HCT116 (cell line): ENCODE results near the gene PIK3R1. TPM values are rescaled to one million over a fixed set of nuclear protein-coding genes. Genes with fewer than 3 reads are reported as not detected.

Experiments used
- ATAC-seq: fragments of 200-7000 bp; cut with Tn5 transposase; 2 replicates; pipeline ENCODE4 v1.9.1; 2020; ENCODE audit warnings: mild to moderate bottlenecking, moderate library complexity
- BruUV-seq: library from RNA; stranded (reverse); fragments of 400-500 nt; replicated peaks from 2 replicates; lab custom pipeline; 2021; lab: Mats Ljungman, UMichigan
- CTCF ChIA-PET: fragments of 300-600 bp; sonication (Branson Sonifier 250); formaldehyde crosslinking; loops from one replicate; lab custom pipeline; 2021; ENCODE audit warnings: antibody characterized with exemption; lab: Charles Lee
- POLR2A ChIA-PET: fragments of 300-600, 350-600 bp; sonication (Branson Sonifier 250); formaldehyde crosslinking; loops from one replicate; lab custom pipeline; 2021; ENCODE audit warnings: antibody characterized with exemption; lab: Charles Lee
- RAD21 ChIA-PET, 2 experiments: fragments of 300-600 bp; sonication (Branson Sonifier 250); formaldehyde crosslinking; loops; one replicate each; lab custom pipeline; 2023; ENCODE audit warnings: low total read pairs in 2 of 2; ENCODE audit not compliant: uncharacterized antibody in 2 of 2, unreplicated experiment in 2 of 2, low non-redundant PET in 1 of 2; lab: Charles Lee
- DNase-seq: peaks from one replicate; pipeline ENCODE4 v3.0.0-alpha.2; 2010; ENCODE audit warnings: low read depth, low spot score
- H2AFZ ChIP-seq: fragments of 200-600 bp; shearing (Covaris generic), sonication (generic); 2 replicates; pipeline ENCODE4 v1.6.1; 2017; ENCODE audit warnings: low read depth, mixed run types, mixed read lengths, antibody characterized with exemption, low read length; ENCODE audit not compliant: poor library complexity, severe bottlenecking
- H3K27ac ChIP-seq: 2 replicates; pipeline ENCODE4 v1.5.1; 2012; ENCODE audit warnings: low read depth, low read length
- H3K27me3 ChIP-seq: fragments of 200-600 bp; sonication (generic); 2 replicates; pipeline ENCODE4 v1.6.1; 2016; ENCODE audit warnings: mixed run types, low read length, mixed read lengths; ENCODE audit not compliant: insufficient read depth
- H3K36me3 ChIP-seq, 2 experiments: fragments of 200-500 bp in 1 of 2; fragments of 200-600 bp in 1 of 2; sonication (Bioruptor generic) in 1 of 2; sonication (generic) in 1 of 2; 2 replicates each; pipeline versions ENCODE4 v1.5.1 to v1.6.1; 2014 to 2016; ENCODE audit warnings: low read length in 2 of 2, inconsistent platforms in 1 of 2, mixed read lengths in 1 of 2, mixed run types in 1 of 2; ENCODE audit not compliant: insufficient read depth in 2 of 2, control insufficient read depth in 1 of 2
- H3K4me1 ChIP-seq, 2 experiments: fragments of 200-600 bp in 1 of 2; sonication (generic) in 1 of 2; 2 replicates each; pipeline versions ENCODE4 v1.5.1 to v1.6.1; 2012 to 2017; ENCODE audit warnings: low read length in 2 of 2, inconsistent platforms in 1 of 2, mild to moderate bottlenecking in 1 of 2, mixed read lengths in 1 of 2, mixed run types in 1 of 2, moderate library complexity in 1 of 2; ENCODE audit not compliant: insufficient read depth in 2 of 2, control insufficient read depth in 1 of 2
- H3K4me2 ChIP-seq: fragments of 200-600 bp; sonication (generic); 2 replicates; pipeline ENCODE4 v1.6.1; 2017; ENCODE audit warnings: mixed run types, low read length, mixed read lengths
- H3K4me3 ChIP-seq, 2 experiments: fragments of 200-600 bp in 1 of 2; sonication (generic) in 1 of 2; replicated peaks in 1 of 2; 2 replicates each; pipeline ENCODE4 v1.5.1; 2011 to 2016; ENCODE audit warnings: low read length in 2 of 2, control low read depth in 1 of 2, low read depth in 1 of 2, mild to moderate bottlenecking in 1 of 2, mixed read lengths in 1 of 2, mixed run types in 1 of 2
- H3K79me2 ChIP-seq: fragments of 200-600 bp; sonication (generic); 2 replicates; pipeline ENCODE4 v1.6.1; 2017; ENCODE audit warnings: mild to moderate bottlenecking, mixed run types, low read length, moderate library complexity, mixed read lengths; ENCODE audit not compliant: insufficient read depth
- H3K9ac ChIP-seq: fragments of 200-600 bp; sonication (generic); 2 replicates; pipeline ENCODE4 v1.6.1; 2016; ENCODE audit warnings: low read length, mixed read lengths
- H3K9me2 ChIP-seq: fragments of 200-600 bp; sonication (generic), shearing (Covaris generic); 2 replicates; pipeline ENCODE4 v1.6.1; 2017; ENCODE audit warnings: mixed run types, mild to moderate bottlenecking, moderate library complexity; ENCODE audit not compliant: insufficient read depth
- H3K9me3 ChIP-seq, 2 experiments: fragments of 200-500 bp in 1 of 2; fragments of 200-600 bp in 1 of 2; sonication (Bioruptor generic) in 1 of 2; sonication (generic) in 1 of 2; 2 replicates each; pipeline ENCODE4 v1.6.1; 2014 to 2017; ENCODE audit warnings: low read length in 2 of 2, mixed read lengths in 2 of 2, inconsistent platforms in 1 of 2, low read depth in 1 of 2, mild to moderate bottlenecking in 1 of 2, mixed run types in 1 of 2, moderate library complexity in 1 of 2; ENCODE audit not compliant: control insufficient read depth in 1 of 2, insufficient read depth in 1 of 2
- H4K20me1 ChIP-seq: fragments of 200-600 bp; sonication (generic), shearing (Covaris generic); 2 replicates; pipeline ENCODE4 v1.6.1; 2017; ENCODE audit warnings: mixed run types, mild to moderate bottlenecking, moderate library complexity; ENCODE audit not compliant: insufficient read depth
- CEBPB ChIP-seq: IDR thresholded peaks from 2 replicates; pipeline ENCODE4 v1.6.1; 2012; ENCODE audit warnings: low read depth
- EZH2phosphoT487 ChIP-seq: fragments of 200-600 bp; IDR thresholded peaks from 2 replicates; pipeline ENCODE4 v1.6.1; 2018; ENCODE audit warnings: antibody characterized with exemption, borderline replicate concordance
- FOSL1 ChIP-seq: IDR thresholded peaks from 2 replicates; pipeline ENCODE4 v1.6.1; 2012; ENCODE audit warnings: low read depth
- POLR2AphosphoS5 ChIP-seq: IDR thresholded peaks from 2 replicates; pipeline ENCODE4 v1.6.1; 2011; ENCODE audit warnings: mild to moderate bottlenecking, low read depth, low read length, moderate library complexity
- RAD21 ChIP-seq: IDR thresholded peaks from 2 replicates; pipeline ENCODE4 v1.6.1; 2012; ENCODE audit warnings: low read depth, mild to moderate bottlenecking
- SIN3A ChIP-seq: IDR thresholded peaks from 2 replicates; pipeline ENCODE4 v1.6.1; 2012; ENCODE audit warnings: low read depth
- SRF ChIP-seq: IDR thresholded peaks from 2 replicates; pipeline ENCODE4 v1.6.1; 2012; ENCODE audit warnings: low read depth
- YY1 ChIP-seq: IDR thresholded peaks from 2 replicates; pipeline ENCODE4 v1.6.1; 2011; ENCODE audit warnings: low read length, low read depth, moderate library complexity, mild to moderate bottlenecking; ENCODE audit not compliant: insufficient replicate concordance; ENCODE audit errors: extremely low read depth
- ZFX ChIP-seq: fragments of 450-650 bp; IDR thresholded peaks from 2 replicates; pipeline ENCODE4 v1.6.1; 2017
- intact Hi-C: fragments of 100-400 bp; cut with micrococcal nuclease; formaldehyde crosslinking; loops from 2 replicates; pipeline ENCODE4 v1.10.0; 2022
- total RNA-seq: library from RNA; stranded (reverse); gene quantifications from one replicate; pipeline ENCODE4 v1.2.1, GENCODE V29; 2021; ENCODE audit not compliant: unreplicated experiment

PIK3R1 gene
- total RNA-seq, 1 experiment from 2014 or later = 7.2 TPM

- H3K9ac ChIP-seq = no peak overlapping the region
- H3K27ac ChIP-seq = no peak overlapping the region
- ChIA-PET RAD21 (no interaction called here), POLR2A (no interaction called here), CTCF (no interaction called here)
- no peak overlapping the region for H2AFZ ChIP-seq
- H3K4me3 ChIP-seq = no peak overlapping the region
- TF ChIP-seq CEBPB (peak; percentile 41; the same call in 1 of the 2 replicates), EZH2phosphoT487 (no peak)
- no TSS peak for BruUV-seq
- H3K4me1 ChIP-seq = peaks cover 22 to 44% of the 10 kb centered on the region in 2 experiments
- no peaks in the 10 kb centered on the region for H3K9me3 ChIP-seq
- no peak for ATAC-seq
- H3K4me2 ChIP-seq = no peak overlapping the region
- intact Hi-C loops = loop anchor here (5.0 kb wide), 1 partner anchor 103 kb away; no protein-coding TSS in a partner anchor
- H4K20me1 ChIP-seq = no peaks in the 10 kb centered on the region
- H3K36me3 ChIP-seq = no peaks in the 10 kb centered on the region
- no peak for DNase-seq
- H3K27me3 ChIP-seq = no peaks in the 10 kb centered on the region
- no peaks in the 10 kb centered on the region for H3K9me2 ChIP-seq
- H3K79me2 ChIP-seq = no peaks in the 10 kb centered on the region
Observed at GRCh38 chr5:68329554-68330255, 114.1 kb downstream of the PIK3R1 start.

GRCh38 chr5:68330574-68330973 is 115.0 kb downstream of the PIK3R1 start:
- no peak overlapping the region for H3K9ac ChIP-seq
- H2AFZ ChIP-seq = no peak overlapping the region
- DNase-seq (no peak), ATAC-seq (no peak)
- TF ChIP-seq ZFX (no peak), EZH2phosphoT487 (no peak), POLR2AphosphoS5 (no peak), RAD21 (no peak), FOSL1 (no peak), YY1 (no peak), SIN3A (no peak), SRF (no peak)
- intact Hi-C loops = loop anchor here (5.0 kb wide), 1 partner anchor 102 kb away; no protein-coding TSS in a partner anchor
- ChIA-PET RAD21 (no interaction called here), POLR2A (no interaction called here), CTCF (no interaction called here)
- H3K9me2 ChIP-seq = no peaks in the 10 kb centered on the region
- BruUV-seq = no TSS peak
- H3K36me3 ChIP-seq = no peaks in the 10 kb centered on the region
- H3K79me2 ChIP-seq = no peaks in the 10 kb centered on the region
- peak overlapping the region; percentile 35; the same call in 1 of the 2 replicates for H3K4me2 ChIP-seq
- H3K9me3 ChIP-seq = no peaks in the 10 kb centered on the region
- H3K4me3 ChIP-seq = no peak overlapping the region
- peaks cover 27 to 52% of the 10 kb centered on the region in 2 experiments for H3K4me1 ChIP-seq
- H3K27me3 ChIP-seq = no peaks in the 10 kb centered on the region
- no peak overlapping the region for H3K27ac ChIP-seq
- no peaks in the 10 kb centered on the region for H4K20me1 ChIP-seq
